ENCODE results near the gene C1QTNF6.
A peak's percentile ranks its signal among the peaks of the same experiment; 100 is the strongest.

C1QTNF6 gene

DNA sequence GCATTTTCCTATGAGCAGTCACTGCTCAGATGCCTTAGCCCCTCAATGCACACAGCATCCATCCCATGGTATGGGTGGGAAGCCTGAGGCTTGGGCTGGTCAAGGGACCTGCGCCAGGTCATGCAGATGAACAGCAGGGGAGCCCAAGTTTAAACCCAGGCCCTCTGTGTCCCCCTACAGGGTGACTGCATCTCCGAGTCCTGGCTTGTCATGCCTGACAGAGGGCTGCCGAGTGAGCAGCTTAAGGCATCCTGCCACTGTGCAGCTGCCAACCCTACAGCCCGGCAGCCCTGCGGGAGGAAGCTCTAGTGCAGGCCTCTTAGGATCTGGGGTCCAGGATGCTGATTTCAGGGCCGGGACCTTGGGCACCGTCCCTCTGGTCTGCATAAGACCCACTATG, 48.3 kb downstream of the C1QTNF6 start:
- DNase-seq: no peak

DNA sequence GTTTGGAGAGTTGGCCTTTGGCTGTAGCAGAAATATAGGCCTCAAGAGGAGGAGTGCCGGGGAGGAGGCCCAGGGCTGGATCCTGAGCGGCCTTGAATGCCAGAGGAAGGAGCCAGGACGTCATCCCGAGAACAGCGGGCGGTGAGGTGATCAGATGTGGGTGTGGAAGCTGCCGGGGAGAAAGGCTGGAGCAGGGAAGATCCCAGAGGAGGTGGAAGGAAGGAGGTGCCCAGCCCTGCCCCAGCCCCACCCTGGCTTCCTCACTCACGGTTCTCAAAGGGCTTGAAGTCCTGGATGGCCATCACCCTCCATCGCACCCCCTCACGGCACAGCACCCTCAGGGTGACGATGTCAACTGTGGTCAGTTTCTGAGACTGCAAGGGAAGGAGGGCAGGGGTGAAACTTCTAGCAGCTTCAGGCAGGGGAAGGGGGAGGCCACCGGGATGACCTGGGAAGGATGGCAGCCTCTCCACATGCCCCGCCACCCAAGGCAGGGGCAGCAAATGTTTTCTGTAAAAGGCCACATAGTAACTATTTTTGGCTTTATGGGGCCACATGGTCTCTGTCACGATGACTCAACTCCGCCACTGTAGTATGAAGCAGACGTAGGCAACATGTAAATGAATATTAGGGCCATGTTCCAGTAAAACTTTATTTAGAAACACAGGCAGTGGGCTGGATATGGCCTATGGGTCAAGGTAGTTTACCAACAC, 49.0 kb downstream of the C1QTNF6 start:
- no peak for DNase-seq

DNA sequence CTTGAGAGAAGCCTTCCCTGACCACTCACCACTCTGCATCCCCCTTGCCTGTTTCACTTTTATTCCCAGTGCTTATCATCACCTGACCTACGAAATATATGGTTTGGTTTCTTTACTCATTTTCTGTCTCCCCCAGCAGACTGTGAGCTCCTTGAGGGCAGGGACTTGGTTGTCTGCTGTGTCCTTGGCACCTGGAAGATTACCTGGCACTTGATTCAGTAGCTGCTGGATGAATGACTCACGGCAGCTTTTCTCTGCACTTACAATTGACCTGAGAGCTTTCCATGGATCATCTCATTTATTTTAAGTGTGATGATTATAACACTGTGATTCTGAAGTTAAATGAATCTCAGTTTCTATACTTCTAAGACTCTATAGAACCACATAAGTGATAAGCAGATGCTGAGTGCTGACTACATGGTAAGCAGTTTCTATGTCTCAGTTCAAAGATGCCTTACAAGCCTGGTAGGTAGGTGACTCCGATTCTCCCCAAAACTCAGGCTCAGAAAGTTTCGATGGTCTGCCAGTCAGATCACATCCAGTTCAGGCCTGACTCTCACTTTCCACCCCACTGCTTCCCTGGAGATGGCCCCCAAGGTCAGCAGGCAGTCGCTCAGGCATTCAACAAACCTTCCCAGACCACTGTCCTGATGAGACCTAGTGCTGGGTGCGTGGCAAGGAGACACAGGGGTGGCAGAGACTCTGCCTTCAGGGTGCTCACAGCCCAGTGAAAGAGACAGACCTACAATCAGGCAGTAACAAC, 50.0 kb downstream of the C1QTNF6 start:
- peak; percentile 74 for DNase-seq

DNA sequence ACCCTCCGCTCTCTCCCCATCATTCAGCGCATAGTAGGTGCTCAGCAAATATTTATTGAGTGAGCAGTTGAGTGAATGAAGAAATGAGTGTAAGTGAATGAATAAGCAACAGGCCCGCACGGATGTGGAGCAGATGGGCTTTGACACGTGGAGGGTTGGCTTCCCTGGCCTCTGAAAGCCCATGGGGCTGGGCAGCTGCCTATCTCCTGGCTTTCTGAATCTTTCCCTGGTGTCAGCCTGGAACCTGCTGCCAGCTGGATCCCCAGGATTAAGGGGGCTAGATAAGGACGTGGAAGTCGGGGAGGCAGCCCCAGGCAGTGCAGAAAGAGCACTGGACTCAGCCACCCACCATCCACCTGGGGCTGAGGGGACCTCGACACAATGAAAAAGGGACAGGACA, 50.9 kb downstream of the C1QTNF6 start:
- DNase-seq: no peak

DNA sequence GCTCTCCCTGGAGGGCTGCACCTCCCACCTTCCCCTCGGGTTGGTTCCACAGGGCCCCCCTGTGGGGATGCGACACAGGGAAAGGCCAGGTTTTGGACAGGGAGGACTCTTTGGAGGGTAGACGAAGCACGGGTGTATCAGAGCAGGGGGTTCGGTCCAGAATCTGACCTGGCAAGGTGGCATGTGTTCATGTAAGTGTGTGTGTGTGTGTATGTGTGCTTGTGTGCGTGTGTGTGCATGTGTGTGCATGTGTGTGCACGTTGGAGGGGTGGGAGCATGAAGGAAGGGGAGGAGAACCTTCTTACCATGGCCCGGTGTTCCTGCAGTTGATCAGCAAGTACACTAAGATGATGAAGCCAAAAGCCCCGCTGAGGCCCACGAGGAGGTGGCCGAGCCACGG, 53.0 kb downstream of the C1QTNF6 start:
- no peak for DNase-seq

DNA sequence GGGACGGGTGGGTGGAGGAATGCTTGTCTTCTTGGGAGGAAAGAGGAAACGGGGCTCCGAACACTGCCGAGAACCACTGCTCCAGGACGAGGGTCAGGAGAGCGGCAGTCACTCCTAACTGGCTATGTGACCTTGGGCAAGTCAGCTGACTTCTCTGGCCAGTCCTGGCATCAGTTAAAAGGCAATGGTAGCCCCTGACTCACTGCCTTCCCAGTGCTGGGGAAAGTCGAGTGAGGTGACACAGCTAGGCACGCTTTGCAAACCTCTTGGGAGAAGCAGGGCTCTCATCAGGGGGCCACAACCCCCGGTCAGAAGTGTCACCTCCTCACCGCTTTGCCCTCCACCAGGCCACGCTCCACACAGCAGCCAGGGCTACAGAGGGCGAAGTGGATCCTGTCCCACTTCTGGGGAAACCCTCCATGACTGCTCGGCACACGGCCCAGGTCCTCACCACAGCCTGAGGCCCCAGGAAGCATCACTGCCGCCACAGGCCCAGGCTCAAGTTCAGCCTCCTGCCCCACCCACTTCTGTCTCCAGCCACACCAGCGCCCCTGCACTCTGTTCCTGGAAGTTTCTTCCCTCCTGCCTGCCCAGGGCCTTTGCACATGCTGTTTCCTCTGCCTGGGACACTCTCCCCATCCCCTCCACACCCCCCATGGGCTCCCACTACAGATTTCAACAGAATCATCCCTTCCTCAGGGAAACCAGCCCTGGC, 54.6 kb downstream of the C1QTNF6 start:
- no peak for DNase-seq

DNA sequence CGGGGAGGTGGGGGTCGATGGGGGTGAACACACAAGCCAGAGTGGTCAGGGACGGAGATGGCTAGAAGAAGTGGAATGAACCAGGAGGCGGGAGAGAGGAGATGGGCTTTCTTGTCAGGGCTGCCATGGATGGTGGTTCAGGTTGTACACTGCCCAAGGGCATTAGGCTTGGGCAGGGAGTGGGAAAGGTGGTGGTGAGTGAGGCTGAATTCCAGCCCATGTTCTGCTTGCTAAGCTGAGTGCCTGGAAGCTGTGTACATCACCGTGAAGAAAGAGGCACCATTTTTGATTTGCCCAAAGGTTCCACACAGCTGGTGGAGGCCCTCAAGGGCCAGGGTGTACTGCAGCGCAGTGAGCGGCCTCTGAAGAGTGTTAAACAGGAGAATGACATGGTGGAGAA, 55.3 kb downstream of the C1QTNF6 start:
- no peak for DNase-seq
